ENCODE data around the gene SLC35F3.

SLC35F3 gene

DNA sequence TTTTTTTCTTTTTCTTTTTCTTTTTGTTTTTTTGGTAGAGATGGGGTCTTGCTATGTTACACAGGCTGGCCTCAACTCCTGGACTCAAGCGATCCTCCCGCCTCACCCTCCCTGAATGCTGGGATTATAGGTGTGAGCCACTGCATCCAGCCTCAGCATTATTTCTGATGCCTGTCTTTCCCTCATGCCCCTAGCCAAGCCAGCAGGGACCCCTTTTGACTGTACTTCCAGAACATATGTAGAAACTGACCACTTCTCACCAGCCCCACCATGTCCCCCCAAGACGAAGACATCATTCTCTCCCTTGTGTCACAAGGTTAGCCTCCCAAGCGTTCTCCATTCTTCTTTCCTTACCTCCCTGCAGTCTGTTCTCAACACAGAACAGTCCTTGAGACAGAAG lies 360.8 kb downstream of the SLC35F3 start:
- DNase-seq: no peak

DNA sequence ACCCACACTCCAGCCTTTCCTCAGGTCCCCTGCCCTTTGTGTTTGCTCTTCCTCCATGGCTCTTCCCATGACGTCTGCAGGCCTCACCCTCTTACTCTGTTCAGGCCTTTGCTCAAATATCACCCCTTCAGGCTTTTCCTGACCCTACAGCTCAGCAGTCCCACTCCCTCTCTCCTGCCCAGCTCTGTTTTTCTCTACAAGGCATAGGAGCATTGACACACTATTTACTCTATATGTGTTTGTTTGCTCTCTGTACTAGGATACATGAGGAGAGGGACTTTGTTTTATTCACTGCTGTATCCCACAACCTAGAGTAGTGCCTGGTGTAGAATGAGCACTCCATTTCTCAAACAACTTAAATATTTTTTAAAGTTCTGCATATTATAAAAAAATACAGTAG lies 361.4 kb downstream of the SLC35F3 start:
- DNase-seq: no peak

DNA sequence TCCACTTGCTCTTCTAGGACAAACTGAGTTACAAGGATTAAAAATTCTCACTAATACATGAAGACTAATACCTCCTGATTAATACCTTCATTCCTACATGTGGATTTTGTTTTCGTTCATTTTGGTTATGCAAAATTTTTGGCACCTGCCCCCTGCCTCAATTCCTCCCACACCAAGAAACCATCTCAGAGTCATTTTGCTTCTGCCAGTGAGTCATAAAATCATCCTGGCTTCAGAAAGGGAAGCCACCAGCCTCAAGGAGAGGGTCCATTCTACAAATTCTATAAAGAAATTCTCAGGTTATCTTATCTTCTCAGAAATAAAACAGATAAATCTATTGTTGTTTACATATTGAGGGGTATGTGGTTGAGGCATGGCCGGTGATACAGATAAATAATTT lies 365.6 kb downstream of the SLC35F3 start:
- no peak for DNase-seq

DNA sequence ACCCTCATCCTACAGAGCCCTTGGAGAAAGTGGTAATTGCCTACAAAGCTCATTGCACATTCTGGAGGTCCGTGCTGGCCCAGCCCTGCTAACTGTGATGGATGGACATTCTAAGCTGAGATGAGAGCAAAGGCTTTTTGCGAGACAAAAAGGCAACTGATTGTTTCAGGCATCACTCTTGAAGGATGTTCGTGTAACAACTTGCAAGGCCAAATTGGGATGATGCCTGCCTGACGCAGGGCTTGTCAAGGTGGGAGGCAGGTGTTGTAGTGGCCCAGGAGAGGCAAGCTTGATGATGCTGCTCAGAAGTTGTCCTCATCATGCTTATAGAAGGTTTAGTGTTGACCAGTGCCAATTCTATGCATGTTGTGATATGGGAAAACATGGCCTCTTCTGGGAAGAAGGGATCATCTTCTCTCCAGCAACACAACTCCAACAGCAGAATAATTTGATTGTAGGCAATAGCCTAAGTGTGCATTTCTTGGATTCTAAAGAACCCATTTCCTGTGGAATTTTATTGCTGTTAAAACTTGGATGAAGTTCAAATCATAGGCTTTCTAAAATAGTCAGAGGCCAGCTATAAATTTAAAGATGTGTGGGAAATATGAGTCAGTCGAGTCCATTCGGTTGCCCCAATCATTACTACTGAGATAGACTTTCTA lies 366.2 kb downstream of the SLC35F3 start:
- DNase-seq: no peak

DNA sequence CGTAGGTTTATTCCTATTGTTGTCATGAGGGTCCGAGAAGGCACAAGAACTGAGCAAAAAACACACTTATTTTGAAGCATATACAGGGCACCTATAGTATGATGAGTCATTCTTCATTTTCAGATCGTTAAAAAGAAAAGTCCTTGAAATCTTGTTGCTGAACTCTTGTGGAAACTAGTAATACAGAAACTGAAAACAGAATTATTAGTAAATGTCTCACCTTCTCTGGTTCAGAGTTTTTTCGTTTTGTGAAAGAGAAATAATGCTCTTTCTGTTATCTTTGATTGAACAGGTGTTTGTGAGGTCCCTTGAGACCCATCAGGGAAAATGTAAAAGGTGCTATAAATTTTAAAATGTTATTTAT lies 366.7 kb downstream of the SLC35F3 start:
- no peak for DNase-seq

DNA sequence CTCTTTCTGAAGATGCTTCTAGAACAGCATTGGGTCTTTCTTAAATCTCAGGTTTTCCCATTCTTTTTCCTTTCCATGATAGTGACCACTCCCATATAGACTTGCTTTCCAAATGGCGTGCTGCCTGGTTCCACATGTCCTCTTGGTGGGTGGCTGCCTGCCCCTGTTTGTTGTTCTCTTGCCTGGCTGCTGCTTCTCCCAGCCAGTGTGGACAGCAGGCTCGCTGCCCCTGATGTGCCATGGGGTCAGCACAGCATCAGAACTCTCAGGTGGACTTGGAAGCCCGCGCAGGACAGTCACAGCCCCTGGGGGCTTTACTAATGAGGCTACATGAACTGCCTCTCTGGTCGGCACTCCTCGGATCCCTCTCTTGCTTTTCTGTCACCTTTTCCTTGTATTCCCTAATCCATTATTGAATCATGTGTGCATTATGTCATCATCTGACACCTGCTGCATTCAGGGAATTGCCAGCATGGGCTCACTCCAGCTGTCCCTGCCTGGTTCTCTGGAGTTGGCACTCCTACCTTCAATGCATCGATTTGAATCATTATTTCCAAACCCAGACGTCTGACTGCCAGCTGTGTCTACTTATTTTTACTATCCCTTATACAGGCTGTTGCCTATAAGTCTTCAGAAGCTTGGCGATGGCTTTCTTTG lies 368.3 kb downstream of the SLC35F3 start:
- no peak for DNase-seq

DNA sequence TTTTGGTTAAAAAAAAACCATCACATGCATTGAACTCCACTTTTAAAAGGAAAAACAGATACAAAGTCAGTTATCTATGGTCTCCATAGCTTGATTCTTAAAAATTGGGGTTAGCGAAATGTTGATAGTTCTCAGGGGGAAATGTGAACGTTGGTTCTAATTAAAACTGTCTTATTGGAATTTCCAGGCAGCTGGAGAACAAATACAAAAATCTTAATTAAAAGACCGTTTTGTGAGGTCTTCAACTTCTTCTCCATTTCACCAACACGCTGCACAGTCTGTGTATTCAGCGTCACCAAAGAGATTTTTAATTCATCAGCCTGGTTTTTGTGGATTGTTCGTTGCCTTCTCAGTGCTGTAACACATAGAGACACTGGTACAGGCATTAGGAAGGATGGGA lies 369.5 kb downstream of the SLC35F3 start:
- no peak for DNase-seq

DNA sequence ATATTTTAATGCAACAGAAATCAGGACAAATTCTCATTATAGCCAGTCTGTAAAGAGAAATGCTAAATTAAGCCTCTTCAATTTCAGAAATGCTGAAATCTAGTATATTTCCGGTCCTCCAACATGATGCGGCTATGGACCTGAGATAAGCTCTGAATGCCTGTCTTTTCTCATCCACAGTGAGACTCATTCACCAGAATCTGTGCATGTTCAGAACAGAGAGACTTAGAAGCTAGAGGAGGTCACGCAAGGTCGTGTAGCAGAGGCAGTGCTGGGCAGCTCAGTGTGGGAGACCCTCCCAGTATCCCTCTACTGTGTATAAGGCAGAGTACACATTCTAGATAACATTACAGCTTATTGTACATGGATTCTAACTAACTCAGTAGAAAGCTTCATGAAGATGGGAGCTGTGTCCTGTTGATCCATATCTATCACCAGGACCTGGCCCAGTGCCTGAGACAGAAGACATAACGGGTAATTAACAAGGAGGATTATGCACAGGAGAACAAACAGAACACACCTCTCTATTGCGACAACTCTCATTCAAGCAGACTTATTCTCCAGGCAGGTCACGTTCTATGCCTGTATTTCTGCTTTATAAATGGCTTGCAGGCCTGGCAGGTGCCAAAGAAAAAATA lies 371.8 kb downstream of the SLC35F3 start:
- DNase-seq: no peak

DNA sequence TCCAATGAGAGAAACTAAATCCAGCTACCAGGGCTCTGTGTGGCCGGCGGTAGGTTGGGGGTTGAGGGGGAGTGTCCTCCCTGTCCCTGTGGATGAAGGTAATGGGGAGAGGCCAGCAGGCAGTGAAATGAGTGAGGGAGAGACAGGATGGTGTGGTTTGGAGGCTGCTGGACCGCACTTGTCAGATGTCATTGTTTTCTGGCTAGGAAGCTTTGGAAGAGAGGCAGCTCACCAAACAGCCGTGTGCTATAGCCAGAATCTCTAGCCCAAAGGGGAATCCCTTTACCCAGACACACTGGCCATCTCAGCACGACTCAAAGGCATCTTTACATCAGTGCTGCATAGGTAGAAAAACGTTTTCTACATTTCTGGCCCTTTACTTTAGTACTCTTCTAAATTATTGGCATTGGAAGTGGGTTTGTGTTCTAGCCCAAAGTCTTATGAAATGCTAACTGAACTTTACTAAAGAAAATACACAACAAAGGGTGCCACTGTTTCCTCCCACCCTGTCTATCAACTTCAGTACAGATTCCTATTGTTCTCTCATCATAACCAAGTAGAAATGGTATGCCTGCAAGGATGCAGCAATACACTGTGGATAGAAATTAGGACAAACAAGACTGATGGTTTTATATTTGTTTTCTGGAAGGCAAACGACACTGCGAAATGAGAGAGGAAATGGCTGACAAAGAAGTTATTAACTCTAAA lies 372.8 kb downstream of the SLC35F3 start:
- DNase-seq: no peak

DNA sequence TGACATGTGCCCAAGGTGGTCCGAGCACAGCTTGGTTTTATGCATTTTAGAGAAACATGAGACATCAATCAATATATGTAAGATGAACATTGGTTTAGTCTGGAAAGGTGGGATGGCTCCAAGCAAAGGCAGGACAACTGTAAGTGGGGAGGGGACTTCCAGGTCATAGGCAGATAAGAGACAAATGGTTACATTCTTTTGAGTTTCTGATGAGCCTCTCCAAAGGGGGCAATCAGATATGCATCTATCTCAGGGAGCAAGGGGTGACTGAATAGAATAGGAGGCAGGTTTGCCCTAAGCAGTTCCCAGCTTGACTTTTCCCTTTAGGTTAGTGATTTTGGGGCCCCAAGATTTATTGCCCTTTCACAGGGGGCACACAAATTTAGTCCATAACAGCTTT lies 374.5 kb downstream of the SLC35F3 start:
- no peak for DNase-seq

DNA sequence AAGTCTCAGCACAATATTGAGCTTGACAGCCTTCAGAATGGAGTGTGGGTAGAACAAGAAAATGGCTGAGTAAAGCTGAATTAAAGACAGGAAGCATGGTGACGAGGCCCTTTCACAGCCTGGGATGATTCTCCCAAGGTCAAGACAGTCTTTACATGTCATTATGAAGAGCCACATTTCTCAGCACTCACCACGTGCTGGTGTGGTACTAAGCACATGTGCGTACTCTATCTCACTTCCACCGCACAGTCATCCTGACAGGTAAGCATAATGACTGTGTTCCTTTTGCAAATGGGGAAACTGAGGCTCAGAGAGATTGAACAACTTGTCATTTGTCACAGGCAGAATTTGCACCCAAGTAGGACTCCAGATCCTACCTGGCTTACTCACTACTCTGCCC lies 376.0 kb downstream of the SLC35F3 start:
- DNase-seq: no peak

DNA sequence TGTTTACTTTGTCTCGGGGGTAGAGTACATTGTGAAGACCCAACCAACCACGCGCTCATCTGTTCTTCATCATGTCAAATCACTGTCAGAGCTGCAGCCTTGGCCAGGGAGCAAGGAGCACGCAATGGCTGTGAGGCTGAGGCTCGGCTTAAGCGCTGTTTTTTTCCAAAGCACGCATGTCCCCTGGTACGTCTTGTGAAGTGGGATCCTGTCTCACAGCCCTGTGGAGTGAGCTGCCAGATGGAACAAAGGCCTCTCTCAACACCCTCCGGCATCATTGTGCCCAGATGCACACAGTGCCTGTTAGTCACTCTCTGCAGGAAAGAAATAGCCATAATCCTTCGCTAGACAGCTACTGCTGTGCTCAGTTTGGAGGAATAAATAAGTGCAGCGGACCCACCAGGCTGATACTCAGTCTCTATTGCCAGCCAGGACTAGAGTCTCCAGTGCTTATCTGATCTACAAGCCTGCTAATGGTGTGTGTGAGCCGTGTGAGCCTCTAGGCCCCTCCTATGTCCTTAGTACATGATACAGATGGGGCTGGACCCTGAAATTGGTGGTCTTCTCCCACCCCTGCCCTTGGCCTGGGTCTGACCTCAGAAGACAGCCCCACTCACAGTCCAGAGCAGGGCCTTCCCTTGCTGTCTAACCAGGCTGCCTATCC lies 377.5 kb downstream of the SLC35F3 start:
- no peak for DNase-seq

DNA sequence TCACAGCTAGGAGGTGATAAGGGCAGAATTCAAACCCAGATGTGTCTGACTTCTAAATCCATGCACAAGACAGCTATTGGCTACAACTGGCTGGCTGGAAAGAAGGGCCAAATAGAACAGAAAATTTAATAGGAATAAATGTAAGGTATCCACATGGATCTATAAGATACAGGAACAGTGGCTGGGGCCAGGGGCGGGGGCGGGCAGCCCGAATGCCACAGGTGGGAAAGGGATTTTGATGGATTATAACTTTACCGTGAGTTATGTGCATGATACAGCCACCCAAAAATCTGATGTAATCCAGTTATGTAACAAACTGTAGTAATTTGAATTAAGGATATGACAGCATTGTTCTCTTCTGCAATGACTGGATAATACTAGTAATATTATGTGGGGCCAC lies 381.7 kb downstream of the SLC35F3 start:
- no peak for DNase-seq

DNA sequence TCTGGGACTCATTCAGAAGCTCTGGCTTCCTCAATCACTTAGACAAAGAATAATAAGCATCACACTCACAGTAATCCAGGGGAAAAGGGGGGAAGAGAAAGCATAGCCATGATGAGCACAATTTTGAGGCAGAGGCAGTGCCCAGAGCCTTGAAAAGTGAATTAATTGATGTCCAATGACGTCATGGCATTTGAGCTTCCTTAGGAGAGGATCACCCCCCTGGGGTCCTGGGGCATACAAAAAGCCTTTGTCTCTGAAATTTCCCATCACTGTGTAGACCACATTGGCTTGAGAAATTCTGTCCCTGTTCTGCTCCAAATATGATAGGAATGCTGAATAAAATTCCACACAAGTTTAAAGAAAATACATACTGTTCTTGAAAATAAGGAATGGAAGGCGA lies 384.5 kb downstream of the SLC35F3 start:
- DNase-seq: no peak

DNA sequence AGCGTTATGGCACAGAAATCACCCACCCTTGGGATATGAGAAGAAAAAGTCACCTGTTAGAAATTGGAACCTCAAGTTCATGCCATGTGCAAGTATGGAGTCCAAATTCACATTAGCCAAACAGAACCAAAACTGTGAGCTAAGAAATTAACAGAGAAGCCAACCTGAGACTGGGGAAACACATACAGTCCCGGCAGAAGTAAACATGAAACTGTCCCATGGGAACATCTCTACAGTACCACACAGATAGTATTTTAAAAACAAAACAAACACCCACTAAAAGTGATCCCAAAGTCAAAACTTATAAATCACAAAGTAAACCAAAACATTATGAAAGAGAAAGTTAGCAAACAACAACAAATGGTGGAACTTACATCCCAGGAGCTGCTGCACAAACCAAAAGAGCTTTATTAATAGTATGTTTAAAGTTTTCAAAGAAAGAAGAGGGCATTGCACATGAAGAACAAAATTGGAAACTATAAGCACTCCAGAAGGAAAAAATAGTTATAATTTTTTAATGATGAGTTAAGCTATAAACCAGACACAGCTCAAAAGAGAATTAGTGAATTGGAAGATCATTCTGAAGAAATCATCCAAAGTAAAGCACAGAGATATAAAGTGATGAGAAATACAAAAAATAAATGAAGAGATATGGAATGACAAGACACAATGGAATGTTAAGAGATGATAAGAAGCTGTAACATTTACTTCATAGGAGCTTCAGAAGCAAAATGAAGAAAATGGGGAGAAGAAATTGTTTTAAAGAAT lies 385.2 kb downstream of the SLC35F3 start:
- no peak for DNase-seq

DNA sequence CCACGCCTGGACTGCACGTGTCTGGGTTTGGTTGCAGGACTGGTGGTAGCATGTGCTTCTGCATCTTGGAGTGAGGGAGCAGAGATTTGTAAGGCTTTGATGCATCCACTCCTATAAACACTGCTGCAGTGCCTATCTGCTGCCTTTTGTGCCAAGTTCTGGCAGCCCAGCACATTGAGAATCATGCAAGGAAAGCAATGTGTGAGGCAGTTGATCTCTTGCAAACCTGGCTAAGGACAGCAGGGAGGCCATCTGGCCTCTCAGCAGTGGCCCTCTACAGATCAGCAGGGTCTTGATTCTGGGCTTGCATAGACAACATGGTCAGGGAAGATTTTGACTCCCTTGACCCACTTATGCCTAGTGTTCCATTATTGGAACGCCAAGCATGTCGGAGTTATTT lies 387.5 kb downstream of the SLC35F3 start:
- no peak for DNase-seq

DNA sequence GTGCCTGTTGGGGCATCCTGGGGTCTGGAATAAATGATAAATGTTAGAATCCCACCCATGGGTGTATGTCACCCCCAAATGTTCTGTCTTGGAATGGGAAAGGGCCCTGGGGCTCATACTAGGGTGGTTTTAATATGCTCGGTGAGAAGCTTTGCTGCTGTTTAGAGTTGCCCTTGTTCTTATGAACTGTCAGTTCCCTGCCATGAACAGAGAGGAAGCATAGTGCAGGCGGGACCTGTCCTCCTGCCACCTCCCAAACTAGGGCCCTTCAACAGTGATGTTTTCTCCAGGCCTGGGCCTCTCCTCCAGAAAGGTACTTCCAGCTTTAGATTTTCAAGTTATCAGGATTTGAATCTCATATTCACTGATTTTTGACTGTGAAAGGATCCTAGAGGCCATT lies 388.1 kb downstream of the SLC35F3 start:
- DNase-seq: no peak

DNA sequence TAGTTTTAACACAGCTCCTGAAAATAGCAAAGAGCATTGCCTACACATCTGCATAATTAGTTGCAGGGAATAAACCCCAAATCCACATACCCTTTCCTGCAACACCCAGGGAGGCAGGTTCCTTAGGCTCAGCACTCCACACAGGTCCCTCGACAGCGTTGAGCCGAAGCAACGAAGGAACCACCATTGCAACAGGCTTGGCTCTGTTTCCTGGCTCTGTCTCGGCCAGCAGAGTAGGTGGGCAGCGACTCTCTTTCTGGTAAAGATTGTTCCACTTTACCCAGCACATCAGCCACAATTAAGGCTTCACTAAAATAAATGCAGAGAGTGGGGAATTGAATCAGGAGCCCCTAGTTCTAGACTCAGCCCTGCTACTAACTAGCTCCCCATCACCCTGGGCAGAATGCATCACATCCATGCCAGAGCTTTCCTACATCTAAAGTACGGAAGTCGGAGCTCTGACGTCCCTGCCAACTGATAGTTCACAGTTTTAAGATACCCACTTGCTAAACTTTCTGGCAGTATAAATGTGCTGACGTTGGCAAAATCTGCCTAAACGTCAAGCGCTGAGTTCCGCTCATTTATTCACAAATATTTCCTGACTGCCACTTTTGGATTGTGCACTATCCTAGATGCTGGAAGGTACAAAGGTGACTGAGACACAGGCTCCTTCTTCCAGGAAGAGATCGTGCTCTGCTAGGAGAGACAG lies 389.8 kb downstream of the SLC35F3 start:
- no peak for DNase-seq

DNA sequence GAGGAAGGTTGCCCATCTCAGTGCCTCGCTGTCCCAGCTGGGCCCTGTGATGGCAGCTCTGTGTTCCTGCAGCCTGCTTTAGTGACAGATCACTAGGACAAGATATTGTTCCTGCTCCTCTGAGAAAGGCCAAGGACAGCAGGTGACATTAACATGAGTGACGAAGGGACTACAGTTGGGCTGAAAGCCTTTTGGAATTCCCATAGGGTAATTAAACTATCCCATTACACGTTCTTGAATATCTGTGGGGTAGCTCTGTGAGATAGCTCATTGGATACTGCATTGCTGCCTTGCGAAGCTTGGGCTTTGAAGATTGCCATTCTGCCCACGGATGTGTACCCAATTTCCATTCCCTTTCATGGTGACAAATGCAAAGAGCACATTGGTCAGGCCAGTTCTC lies 390.6 kb downstream of the SLC35F3 start:
- DNase-seq: no peak

DNA sequence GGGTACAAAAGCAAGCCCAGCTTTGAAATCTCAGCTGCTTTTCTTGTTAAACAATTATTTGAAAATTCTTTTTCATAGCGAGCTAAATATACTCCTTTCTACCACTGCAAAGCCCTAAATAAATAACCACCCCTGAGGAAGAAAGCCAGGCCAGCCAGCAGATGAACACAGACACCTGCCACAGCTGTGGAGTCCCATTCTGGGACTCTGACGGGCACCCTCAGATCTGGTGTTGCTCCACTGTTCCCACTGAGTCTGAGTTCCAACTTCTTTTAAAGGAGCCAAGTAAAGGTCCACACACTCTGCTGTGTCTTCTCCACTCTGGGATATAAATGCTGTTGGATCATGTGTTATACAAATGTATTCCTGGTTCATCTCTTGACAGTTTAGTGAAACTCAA lies 391.1 kb downstream of the SLC35F3 start:
- DNase-seq: no peak

DNA sequence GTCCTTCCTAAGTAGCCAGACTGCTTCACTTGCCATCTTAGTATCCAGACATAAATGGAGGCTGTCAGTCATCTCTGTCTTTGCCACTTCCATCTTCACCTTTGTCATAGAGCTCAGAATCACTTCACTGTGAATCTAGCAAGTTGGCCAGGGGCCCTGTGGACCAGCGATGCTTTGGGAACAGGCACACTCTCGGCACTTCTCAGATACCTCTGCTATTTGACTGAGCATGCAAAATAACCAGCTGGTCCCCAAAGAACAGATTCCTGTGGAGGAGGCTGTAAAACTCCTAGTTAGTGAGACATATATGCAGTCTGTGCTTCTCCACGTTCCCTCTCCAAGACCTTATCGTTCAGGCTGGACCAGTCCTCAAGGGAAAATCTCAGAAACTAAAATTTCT lies 392.0 kb downstream of the SLC35F3 start:
- no peak for DNase-seq

DNA sequence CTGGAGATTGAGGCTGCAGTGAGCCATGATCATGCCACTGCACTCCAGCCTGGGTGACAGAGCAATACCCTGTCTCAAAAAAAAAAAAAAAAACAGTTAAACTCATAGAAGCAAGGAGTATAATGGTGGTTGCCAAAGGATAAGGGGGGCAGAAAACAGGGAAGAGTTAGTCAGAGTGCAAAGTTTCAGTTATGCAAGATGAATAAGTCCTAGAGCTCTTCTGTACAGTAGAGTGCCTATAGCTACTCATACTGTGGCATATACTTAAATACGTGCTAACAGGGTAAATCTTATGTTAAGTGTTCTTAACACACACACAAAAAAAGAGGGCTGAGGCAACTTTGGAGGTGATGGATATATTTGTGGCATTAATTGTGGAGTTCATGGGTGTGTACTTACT lies 393.2 kb downstream of the SLC35F3 start:
- no peak for DNase-seq
